K562 (cell line): Measurements from ENCODE around the gene TAF10. TPM values are rescaled to one million over a fixed set of nuclear protein-coding genes. Genes with fewer than 3 reads are reported as not detected.

ENCODE experiments used
- BCL6 ChIP-seq: fragments of 250-450 bp; sonication (Bioruptor Pico); IDR thresholded peaks from 2 replicates; pipeline ENCODE4 v1.4.0; 2020
- CCNT2 ChIP-seq: IDR thresholded peaks from 2 replicates; pipeline ENCODE4 v1.6.1; 2011; ENCODE audit warnings: borderline replicate concordance, low read depth, mild to moderate bottlenecking, moderate library complexity, mixed read lengths, low read length; ENCODE audit not compliant: insufficient read length; ENCODE audit errors: extremely low read depth
- E2F3 ChIP-seq: fragments of 250-450 bp; sonication (Bioruptor Pico); IDR thresholded peaks from 2 replicates; pipeline ENCODE4 v1.4.0; 2020; ENCODE audit warnings: mild to moderate bottlenecking
- EP400 ChIP-seq: fragments of 450-650 bp; IDR thresholded peaks from 2 replicates; pipeline ENCODE4 v1.6.1; 2017; ENCODE audit warnings: antibody characterized with exemption, mild to moderate bottlenecking, moderate library complexity
- ERF ChIP-seq: fragments of 450-650 bp; formaldehyde crosslinking; IDR thresholded peaks from 2 replicates; pipeline ENCODE4 v1.4.0; 2020; ENCODE audit warnings: mild to moderate bottlenecking, mixed read lengths
- GTF2A2 ChIP-seq: IDR thresholded peaks from 2 replicates; pipeline ENCODE4 v1.6.1; 2016; ENCODE audit warnings: mild to moderate bottlenecking, missing genetic modification characterization, missing compliant biosample characterization
- HCFC1 ChIP-seq: IDR thresholded peaks from 2 replicates; pipeline ENCODE4 v1.6.1; 2012; ENCODE audit warnings: low read depth, low read length, improper control_type of control experiment
- ID3 ChIP-seq, 2 experiments: fragments of 250-450 bp in 1 of 2; fragments of 450-650 bp in 1 of 2; sonication (Bioruptor Pico) in 1 of 2; IDR thresholded peaks; 2 replicates each; pipeline versions ENCODE4 v1.6.1 to v1.8.0; 2016 to 2021; ENCODE audit warnings: mild to moderate bottlenecking in 2 of 2, moderate library complexity in 2 of 2, missing compliant biosample characterization in 1 of 2, missing genetic modification characterization in 1 of 2
- KLF13 ChIP-seq: fragments of 450-650 bp; IDR thresholded peaks from 2 replicates; pipeline ENCODE4 v1.6.1; 2016; ENCODE audit warnings: missing genetic modification characterization, low read depth, mild to moderate bottlenecking, missing compliant biosample characterization, moderate library complexity, borderline replicate concordance
- L3MBTL2 ChIP-seq: fragments of 450-650 bp; IDR thresholded peaks from 2 replicates; pipeline ENCODE4 v1.6.1; 2016; ENCODE audit warnings: mild to moderate bottlenecking, moderate library complexity
- MLLT1 ChIP-seq, 2 experiments: fragments of 450-650 bp; IDR thresholded peaks; 2 replicates each; pipeline ENCODE4 v1.6.1; 2016
- MYNN ChIP-seq, 2 experiments: sonication (generic); formaldehyde crosslinking in 1 of 2; IDR thresholded peaks; 2 replicates each; pipeline versions ENCODE4 v1.5.0 to v1.6.1; 2016 to 2020; ENCODE audit warnings: antibody characterized with exemption in 1 of 2, missing genetic modification reagents in 1 of 2
- NR2C2 ChIP-seq, 2 experiments: fragments of 200-800 bp in 1 of 2; sonication (Bioruptor generic) in 1 of 2; sonication (generic) in 1 of 2; formaldehyde crosslinking in 1 of 2; IDR thresholded peaks; 2 replicates each; pipeline versions ENCODE4 v1.6.1 to v1.8.0; 2016 to 2022; ENCODE audit warnings: mild to moderate bottlenecking in 1 of 2, missing compliant biosample characterization in 1 of 2, missing genetic modification characterization in 1 of 2, missing genetic modification reagents in 1 of 2
- NR2F6 ChIP-seq: fragments of 450-650 bp; formaldehyde crosslinking; IDR thresholded peaks from 2 replicates; pipeline ENCODE4 v1.4.0; 2020; ENCODE audit warnings: mild to moderate bottlenecking
- PHB ChIP-seq: fragments of 250-450 bp; sonication (Bioruptor Pico); IDR thresholded peaks from 2 replicates; pipeline ENCODE4 v1.5.0; 2021
- PHF8 ChIP-seq: fragments of 200-600 bp; sonication (generic); IDR thresholded peaks from 2 replicates; pipeline ENCODE4 v1.6.1; 2012; ENCODE audit warnings: mixed run types, mild to moderate bottlenecking, inconsistent platforms, low read length, moderate library complexity, borderline replicate concordance
- POLR2H ChIP-seq: IDR thresholded peaks from 2 replicates; pipeline ENCODE4 v1.6.1; 2016; ENCODE audit warnings: missing genetic modification characterization, low read depth, mild to moderate bottlenecking, control low read depth, missing compliant biosample characterization, moderate library complexity
- RAD21 ChIP-seq, 2 experiments: fragments of 250-450 bp in 1 of 2; fragments of 450-650 bp in 1 of 2; sonication (Bioruptor Pico) in 1 of 2; formaldehyde crosslinking in 1 of 2; IDR thresholded peaks in 1 of 2; conservative IDR thresholded peaks in 1 of 2; 2 replicates each; pipeline versions ENCODE4 v1.4.0 to v1.8.0; 2020 to 2022; ENCODE audit warnings: mild to moderate bottlenecking in 2 of 2, moderate library complexity in 1 of 2
- SMARCA4 ChIP-seq: fragments of 450-650 bp; IDR thresholded peaks from 2 replicates; pipeline ENCODE4 v1.6.1; 2016
- SRF ChIP-seq, 2 experiments: fragments of 250-450, 450-650 bp in 1 of 2; sonication (Bioruptor Pico) in 1 of 2; sonication (generic) in 1 of 2; formaldehyde crosslinking; IDR thresholded peaks; 2 replicates each; pipeline versions ENCODE4 v1.5.0 to v1.5.1; 2020 to 2022; ENCODE audit warnings: mild to moderate bottlenecking in 1 of 2, missing genetic modification reagents in 1 of 2
- SRSF3 ChIP-seq: fragments of 200-400 bp; formaldehyde crosslinking; IDR thresholded peaks from 2 replicates; pipeline ENCODE4 v1.6.1; 2016; ENCODE audit warnings: mild to moderate bottlenecking, low read length, moderate library complexity; ENCODE audit not compliant: insufficient read depth
- TSC22D4 ChIP-seq: fragments of 450-650 bp; IDR thresholded peaks from 2 replicates; pipeline ENCODE4 v1.6.1; 2016; ENCODE audit warnings: missing genetic modification characterization, missing biosample characterization, control low read depth
- ZBTB12 ChIP-seq: fragments of 250-450 bp; sonication (Bioruptor Pico); IDR thresholded peaks from 2 replicates; pipeline ENCODE4 v1.4.0; 2020
- ZNF133 ChIP-seq: fragments of 250-450 bp; sonication (Bioruptor Pico); IDR thresholded peaks from 2 replicates; pipeline ENCODE4 v1.4.0; 2020; ENCODE audit warnings: mild to moderate bottlenecking
- ZNF830 ChIP-seq: fragments of 250-450 bp; sonication (Bioruptor Pico); IDR thresholded peaks from 2 replicates; pipeline ENCODE4 v1.5.0; 2021; ENCODE audit warnings: mild to moderate bottlenecking
- polyA plus RNA-seq, 8 experiments: library from polyadenylated mRNA; depleted of rRNA in 4 of 8; stranded (reverse) in 5 of 8; unstranded in 3 of 8; fragments of >200 nt; fragmentation: Nextera tagmentation in 2 of 8; fragmentation: Illumina TruSeq in 1 of 8; extraction: Ambion mirVana in 2 of 8; extraction: Trizol in 1 of 8; gene quantifications; 2 replicates each; pipeline versions ENCODE4 v1.2.1 to v1.2.3, GENCODE V29; 2011 to 2014; ENCODE audit warnings: inconsistent platforms in 1 of 8, missing spikeins in 1 of 8
- total RNA-seq, 7 experiments: library from RNA; depleted of rRNA in 6 of 7; stranded (reverse); fragments of >200 nt in 6 of 7; fragmentation: Illumina TruSeq in 2 of 7; extraction: Trizol in 2 of 7; gene quantifications; 2 replicates each; pipeline versions ENCODE4 v1.2.1 to v1.2.3, GENCODE V29; 2011 to 2021; ENCODE audit warnings: low replicate concordance in 1 of 7

The TAF10 gene
- total and polyA plus RNA-seq, 9 of the 15 experiments (the other 6 are each of a cell fraction or from before 2014, with no cell fraction given): 19.5 to 197 (median 121) TPM

GRCh38 chr11:6606471-6607189 is 5.4 kb downstream of the TAF10 start (continued):
- no peak for TF ChIP-seq ZNF133 (CRISPR knock-in tag)
- TF ChIP-seq ZBTB12 (CRISPR knock-in tag): no peak
- TF ChIP-seq KLF13 (tag): no peak
- TF ChIP-seq POLR2H (tag): peak; percentile 24; the same call in 1 of the 2 replicates
- peak; percentile 73; the same call in 1 of the 2 replicates for TF ChIP-seq MYNN (IDR thresholded peaks at IDR 0.05)
- no peak for TF ChIP-seq MYNN (CRISPR knock-in tag; IDR thresholded peaks at IDR 0.05)
- peak; percentile 24; the same call in 1 of the 2 replicates for TF ChIP-seq HCFC1
- peak; percentile 26 for TF ChIP-seq CCNT2
- TF ChIP-seq E2F3: 0 out of 2 replicates have a peak, but pooled peaks have one; percentile 9
- no peak for TF ChIP-seq GTF2A2 (tag)
- TF ChIP-seq EP400: peak; percentile 57; the same call in 1 of the 2 replicates
- no peak for TF ChIP-seq NR2C2 (CRISPR knock-in tag; IDR thresholded peaks at IDR 0.05)
- TF ChIP-seq NR2C2 (tag; IDR thresholded peaks at IDR 0.05): peak; percentile 55
- no peak for TF ChIP-seq TSC22D4 (tag)
- peak; percentile 36; the same call in 1 of the 2 replicates for TF ChIP-seq PHF8
- no peak for TF ChIP-seq PHB (CRISPR knock-in tag)
- no peak for TF ChIP-seq ZNF830 (CRISPR knock-in tag)
- no peak; a peak in 1 of 4 replicates for TF ChIP-seq SRF (CRISPR knock-in tag; IDR thresholded peaks at IDR 0.05)
- TF ChIP-seq MLLT1 (IDR thresholded peaks at IDR 0.05): no peak
- TF ChIP-seq SMARCA4: peak; percentile 23; the same call in 1 of the 2 replicates
- TF ChIP-seq BCL6 (CRISPR knock-in tag): 0 out of 2 replicates have a peak, but pooled peaks have one; percentile 7
- TF ChIP-seq ID3 (CRISPR knock-in tag; IDR thresholded peaks at IDR 0.05): no peak
- 0 out of 2 replicates have a peak, but pooled peaks have one; percentile 22 for TF ChIP-seq ID3 (tag; IDR thresholded peaks at IDR 0.05)
- 0 out of 2 replicates have a peak, but pooled peaks have one; percentile 16 for TF ChIP-seq L3MBTL2
- TF ChIP-seq NR2F6: no peak
- no peak for TF ChIP-seq SRSF3
- TF ChIP-seq ERF (CRISPR knock-in tag): no peak
- no peak for TF ChIP-seq RAD21 (CRISPR knock-in tag; conservative IDR thresholded peaks at IDR 0.05 in 1 of 2, IDR thresholded peaks at IDR 0.05 in 1 of 2)
